Central memory CD4-positive, alpha-beta T cell (primary cell): ENCODE results near the gene TNFRSF21.
"Not testable (repeated sequence)": the region's sequence is repeated elsewhere in the genome, so short reads cannot be mapped to it uniquely, and the experiment has no call there.

Experiments
- DNase-seq: peaks from one replicate; pipeline ENCODE4 v3.0.0; 2022

TNFRSF21 gene

DNA sequence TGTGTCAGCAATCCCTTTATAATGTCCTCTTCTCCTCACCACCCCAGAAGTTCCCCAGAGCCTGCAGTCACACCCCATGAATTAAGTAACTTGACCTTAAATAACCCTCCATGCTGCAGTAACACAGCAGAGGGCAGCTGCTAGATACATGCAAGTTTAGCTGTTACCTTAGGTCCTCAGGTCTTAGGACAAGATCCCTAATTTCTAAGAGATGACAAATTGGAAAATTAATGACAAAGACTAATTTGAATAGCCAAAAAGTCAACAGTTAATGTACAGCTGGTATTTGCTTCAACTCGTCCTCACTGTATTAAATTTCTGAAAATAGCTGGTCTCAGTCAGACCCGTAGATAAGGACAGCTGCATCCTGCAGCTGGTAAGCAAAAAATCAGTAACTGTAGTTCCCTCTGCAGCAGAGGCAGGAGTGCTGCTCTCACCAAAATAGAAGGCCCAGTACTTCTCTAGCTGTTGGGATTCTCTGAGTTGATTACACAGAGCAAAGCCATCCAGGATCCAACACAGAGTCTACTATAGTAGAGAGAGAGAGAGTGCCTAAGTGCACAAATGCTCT, 62.4 kb downstream of the TNFRSF21 start:
- no peak for DNase-seq

GRCh38 chr6:47246551-47246950, 63.2 kb downstream of the TNFRSF21 start:
- no peak for DNase-seq

DNA sequence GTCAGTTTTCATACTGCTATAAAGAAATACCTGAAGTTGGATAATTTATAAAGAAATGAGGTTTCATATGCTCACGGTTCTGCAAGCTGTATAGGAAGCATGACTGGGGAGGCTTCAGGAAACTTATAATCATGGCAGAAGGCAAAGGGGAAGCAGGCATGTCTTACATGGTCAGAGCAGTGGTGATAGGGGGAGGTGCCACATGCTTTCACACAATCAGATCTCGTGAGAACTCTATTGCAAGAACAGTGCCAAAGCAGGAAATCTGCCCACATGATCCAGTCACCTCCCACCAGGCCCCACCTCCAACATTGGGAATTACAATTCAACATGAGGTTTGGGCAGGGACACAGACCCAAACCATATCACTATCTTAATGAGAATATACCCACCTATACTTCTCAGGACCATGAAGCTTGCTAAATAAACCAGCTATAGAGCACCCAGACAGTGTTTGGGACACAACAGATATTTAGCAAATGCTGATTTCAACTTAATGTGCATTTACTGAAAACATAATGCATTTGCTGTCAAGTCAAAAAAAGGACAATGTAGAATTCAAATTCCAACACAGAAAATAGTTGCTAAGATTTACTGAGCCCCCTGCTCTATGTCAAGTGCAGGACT, 63.8 kb downstream of the TNFRSF21 start:
- DNase-seq: no peak

DNA sequence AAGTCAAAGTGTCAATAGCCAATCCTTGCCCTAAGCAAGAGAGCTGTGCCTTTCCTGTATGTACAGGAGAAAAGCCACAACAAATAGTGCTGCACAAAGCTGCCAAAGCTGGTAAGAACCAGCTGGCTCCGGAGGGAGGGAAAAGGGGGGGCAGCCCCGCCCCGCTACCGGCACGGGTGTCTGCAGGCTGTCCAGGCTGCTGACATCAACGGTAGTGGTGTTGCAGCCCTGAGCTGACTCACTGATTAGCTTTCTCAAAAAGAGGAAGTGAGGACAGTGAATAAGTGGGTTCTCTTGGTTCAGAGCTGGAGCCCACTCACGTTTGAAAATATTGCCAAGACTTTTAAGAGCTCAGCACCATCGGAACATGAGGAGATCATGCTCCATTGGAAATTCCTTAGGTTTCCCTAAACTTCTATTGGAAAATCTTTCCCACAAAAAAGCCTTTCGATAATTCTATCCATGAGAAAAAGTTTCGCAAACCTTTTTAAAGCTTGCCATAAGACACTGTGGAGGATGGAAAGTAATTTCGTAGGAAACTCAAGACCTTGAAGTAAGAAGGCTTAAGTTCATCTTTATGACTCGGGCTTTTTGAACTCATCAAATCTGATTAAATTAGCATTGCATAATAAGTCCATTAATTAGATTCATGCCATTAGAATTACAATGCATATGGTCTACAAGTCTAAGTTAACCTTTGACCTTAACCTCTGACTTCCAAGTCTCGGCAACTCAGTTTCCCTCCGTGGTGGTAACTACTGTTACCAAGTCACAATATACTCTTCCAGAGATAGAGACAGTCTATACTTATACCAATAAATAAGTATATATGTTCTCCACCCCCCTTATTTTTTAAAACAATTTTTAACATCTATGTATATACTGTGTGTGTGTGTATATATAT, 67.0 kb downstream of the TNFRSF21 start:
- DNase-seq: peak; percentile 39

DNA sequence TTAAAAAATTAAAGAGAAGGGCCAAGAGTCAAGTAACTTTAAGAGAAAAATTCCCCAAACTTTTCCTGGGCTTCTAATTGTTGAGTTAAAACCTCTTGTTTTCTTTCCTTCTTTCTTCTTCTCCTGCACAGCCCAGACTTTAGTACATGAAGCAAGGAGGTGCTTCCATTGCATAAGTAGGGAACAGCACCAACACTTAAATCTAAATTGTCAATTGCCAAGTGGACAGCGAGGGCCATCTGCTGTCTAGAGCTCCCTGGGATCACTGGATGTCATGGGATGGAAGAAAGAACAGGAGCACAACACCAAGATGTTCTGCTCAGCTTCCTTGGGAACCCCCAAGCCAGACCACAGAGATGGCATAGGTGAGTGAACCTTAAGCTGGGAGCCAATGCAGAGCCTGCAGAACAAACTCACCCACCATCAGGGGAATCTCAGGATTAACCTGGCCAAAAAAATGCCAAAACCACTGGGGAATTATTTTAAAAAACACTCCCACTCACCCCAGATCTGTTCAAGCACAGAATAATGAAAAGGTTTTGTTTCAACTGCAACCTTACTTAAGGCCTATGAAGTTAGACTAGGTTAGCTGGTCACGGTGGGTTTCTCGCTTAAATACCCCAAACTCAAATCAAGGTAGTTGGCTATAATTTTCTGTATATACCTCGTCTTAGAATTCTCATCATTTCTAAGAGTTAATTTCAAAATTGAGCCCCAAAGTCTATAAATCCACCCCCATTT, 67.8 kb downstream of the TNFRSF21 start:
- no peak for DNase-seq

DNA sequence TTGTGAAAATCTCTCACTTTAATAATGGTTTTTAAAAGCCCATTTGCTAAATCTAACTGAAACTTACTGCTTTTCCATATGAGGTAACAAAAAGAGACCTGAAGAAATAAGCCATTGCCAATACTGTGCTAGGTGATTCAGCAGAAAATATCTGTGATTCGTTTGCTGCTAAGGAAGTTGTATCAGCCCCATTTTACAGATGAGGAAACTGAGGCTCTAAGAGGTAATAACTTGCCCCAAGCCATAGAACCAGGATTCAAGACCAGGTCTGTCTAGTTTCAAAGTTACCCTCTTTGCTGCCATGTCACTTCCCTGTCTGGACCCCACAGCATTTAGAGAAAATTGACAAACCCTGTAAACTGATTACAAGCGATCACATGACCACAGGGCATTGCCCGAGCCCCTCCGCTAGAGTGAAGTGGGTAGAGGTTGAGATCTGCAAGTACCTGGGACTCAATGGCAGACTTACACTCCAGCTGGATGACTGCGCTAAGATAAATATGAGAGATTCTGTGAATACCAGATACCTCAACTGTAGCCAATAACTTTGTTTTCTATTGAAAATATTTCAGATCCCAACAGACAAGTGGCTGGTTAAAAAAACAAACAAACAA, 69.3 kb downstream of the TNFRSF21 start:
- no peak for DNase-seq

GRCh38 chr6:47239546-47239945, 70.2 kb downstream of the TNFRSF21 start:
- DNase-seq: no peak

- no peak for DNase-seq
Observed at GRCh38 chr6:47238456-47238995, 71.2 kb downstream of the TNFRSF21 start.

GRCh38 chr6:47237196-47237595, 72.5 kb downstream of the TNFRSF21 start:
- no peak for DNase-seq

- DNase-seq: no peak
Observed at GRCh38 chr6:47235964-47236760, 73.5 kb downstream of the TNFRSF21 start.

DNA sequence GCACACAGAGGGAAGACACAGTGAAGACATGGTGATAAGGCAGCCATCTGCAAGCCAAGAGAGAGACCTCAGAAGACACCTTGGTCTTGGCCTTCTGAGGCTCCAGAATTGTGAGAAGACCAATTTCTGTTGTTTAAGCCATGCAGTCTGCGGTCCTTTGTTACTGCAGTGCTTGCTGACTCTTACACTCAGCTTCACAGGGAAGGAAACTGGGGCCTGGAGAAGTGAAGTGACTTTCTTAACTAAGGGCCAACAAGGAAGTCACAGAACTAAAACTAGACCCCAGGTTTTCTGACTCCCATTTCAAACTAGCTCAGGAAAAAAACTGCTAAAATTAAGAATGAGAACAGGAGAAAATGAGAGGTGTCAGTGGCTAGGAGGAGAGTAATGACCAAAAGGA, 74.3 kb downstream of the TNFRSF21 start:
- no peak for DNase-seq

DNA sequence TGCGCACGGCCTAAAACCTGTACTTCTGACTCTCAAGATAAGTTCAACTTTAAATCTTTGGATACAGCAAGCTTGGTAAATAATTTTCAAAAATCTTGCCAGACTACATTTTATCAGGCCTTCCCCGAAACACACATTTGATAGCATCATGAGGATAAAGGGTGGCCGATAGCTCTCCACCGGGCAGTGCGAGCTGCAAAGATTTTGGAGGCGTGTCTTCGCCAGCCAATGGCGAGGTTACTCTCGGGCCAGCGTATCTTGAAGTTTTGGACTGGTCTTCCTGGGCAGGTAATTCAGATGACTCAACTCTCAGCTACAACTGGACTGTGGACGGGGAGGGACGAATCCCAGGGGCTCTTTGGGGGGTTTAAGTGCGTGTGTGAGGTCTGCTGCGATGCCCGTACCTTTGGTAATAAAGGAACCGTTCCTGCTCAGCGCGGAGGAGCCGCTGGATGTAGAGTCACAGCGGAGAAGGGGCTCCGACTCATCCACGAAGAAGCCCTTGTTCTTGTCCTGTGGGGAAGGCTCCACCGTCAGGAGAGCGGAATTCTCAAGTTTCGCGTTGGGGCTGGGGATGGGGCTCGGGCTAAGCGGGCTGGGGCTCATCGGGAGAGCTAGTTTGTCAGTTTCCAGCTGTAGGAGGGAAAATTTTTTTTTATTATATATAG, 75.3 kb downstream of the TNFRSF21 start:
- no peak for DNase-seq

DNA sequence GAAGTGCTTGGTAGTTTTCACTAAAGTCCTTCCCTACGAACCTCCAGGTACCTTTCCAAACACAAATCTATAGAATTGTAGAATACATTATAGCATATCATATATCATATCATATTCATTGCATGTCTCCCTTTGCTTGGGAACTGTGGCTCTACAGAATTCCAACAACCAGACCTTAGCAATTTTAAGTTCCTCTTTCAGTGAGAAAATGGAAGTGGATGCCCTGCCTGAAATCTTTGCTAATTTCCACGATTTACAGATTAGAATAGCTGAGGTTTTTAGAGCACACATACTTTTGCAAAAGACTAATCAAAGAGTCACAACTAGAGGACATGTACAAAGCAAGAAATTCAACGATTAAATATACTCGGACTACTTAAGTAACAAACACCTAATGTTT, 78.6 kb downstream of the TNFRSF21 start:
- no peak for DNase-seq

DNA sequence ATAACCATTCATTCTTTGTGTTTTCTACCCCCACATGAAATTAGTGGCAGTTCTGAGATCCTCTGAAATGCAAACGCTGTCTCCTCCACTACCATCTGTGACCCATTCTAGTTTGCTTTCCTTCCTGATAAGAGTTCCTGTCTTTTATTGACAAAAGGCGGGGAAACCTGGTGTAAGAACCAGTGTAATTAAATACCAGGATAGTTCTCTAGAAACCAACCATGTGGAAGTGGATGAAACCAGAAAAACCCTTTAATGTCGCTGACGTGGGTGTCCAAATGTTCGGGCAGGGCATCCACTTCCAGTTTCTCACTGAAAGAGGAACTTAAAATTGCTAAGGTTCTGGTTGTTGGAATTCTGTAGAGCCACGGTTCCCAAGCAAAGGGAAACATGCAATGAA, 79.1 kb downstream of the TNFRSF21 start:
- no peak for DNase-seq

DNA sequence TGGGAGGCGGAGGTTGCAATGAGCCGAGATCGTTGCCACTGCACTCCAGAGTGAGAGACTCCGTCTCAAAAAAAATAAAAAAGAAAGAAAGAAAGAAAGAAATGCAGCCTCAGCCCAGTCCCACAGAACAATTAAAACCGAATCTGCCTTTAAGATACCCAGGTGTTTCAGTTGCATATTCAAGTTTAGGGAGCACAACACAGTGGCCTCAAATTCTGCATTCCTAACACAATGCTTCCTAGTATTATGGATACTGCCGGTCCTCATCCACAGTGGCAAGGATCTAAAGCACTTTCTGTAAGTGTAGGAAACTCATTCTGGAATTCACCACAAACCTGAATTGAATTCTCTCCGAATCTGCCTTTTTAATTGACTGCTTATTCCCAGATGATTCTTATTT, 80.5 kb downstream of the TNFRSF21 start:
- DNase-seq: no peak

GRCh38 chr6:47228093-47228492, 81.6 kb downstream of the TNFRSF21 start:
- DNase-seq: not testable (repeated sequence)

DNA sequence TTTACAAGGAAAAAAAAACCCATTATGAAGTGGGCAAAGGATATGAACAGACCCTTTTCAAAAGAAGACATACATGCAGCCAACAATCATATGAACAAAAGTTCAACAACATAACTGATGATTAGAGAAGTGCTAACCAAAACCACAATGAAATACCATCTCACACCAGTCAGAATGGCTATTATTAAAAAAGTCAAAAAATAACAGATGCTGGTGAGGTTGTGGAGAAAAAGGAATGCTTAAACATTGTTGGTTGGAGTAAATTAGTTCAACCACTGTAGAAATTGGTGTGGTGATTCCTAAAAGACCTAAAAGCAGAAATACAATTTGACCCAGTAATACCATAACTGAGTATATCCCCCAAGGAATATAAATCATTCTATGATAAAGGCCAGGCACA, 86.5 kb downstream of the TNFRSF21 start:
- DNase-seq: not testable (repeated sequence)

DNA sequence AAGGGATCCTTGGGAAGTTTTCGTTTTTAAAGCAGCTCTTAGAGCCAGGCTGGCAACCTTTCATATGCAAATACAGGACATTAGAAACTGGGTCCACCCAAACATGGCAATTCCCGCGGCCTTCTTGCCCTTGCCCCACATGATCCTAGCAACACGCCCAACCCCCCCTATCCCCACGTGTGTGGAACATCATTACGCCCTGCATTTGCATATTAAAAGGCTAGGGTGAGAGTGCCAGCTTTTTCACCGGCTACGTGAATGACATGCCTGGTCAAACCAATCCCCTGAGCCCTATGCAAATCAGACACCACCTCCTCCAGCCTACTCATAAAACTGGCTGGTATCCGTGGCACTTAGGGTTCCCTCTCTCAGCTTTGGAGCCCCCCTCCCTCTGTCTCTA, 88.1 kb downstream of the TNFRSF21 start:
- no peak for DNase-seq

- no peak for DNase-seq
Observed at GRCh38 chr6:47209632-47210031, 100.1 kb downstream of the TNFRSF21 start.

GRCh38 chr6:47207261-47207660, 102.4 kb downstream of the TNFRSF21 start:
- no peak for DNase-seq

GRCh38 chr6:47206626-47207025, 103.1 kb downstream of the TNFRSF21 start:
- no peak for DNase-seq
